A549 (cell line): ENCODE data around the gene KCNMA1. TPM values are rescaled to one million over a fixed set of nuclear protein-coding genes. Genes with fewer than 3 reads are reported as not detected.

ENCODE experiments used
- ATAC-seq, 2 experiments: fragments of 200-7000 bp in 1 of 2; fragments of >200 bp in 1 of 2; cut with Nextera tagmentation in 1 of 2; cut with Tn5 transposase in 1 of 2; 3 replicates each; pipeline versions ENCODE4 v1.8.0 to v1.9.1; 2018 to 2020; ENCODE audit warnings: mild to moderate bottlenecking in 1 of 2, moderate library complexity in 1 of 2
- CTCF ChIA-PET: fragments of 300-600 bp; sonication (Branson Sonifier 250); formaldehyde crosslinking; extraction: SDS; loops from one replicate; lab custom pipeline; 2021; ENCODE audit warnings: antibody characterized with exemption, inconsistent platforms; lab: Yijun Ruan, JAX
- POLR2A ChIA-PET: fragments of 350-600 bp; formaldehyde crosslinking; extraction: SDS; loops from one replicate; lab custom pipeline; 2021; ENCODE audit warnings: antibody characterized with exemption, inconsistent platforms; lab: Yijun Ruan, JAX
- DNase-seq, 2 experiments: peaks; one replicate each; pipeline versions ENCODE4 v3.0.0 to v3.0.0-alpha.2; 2011 to 2016; ENCODE audit warnings: low read depth in 1 of 2, low spot score in 1 of 2
- FAIRE-seq: peaks from 2 replicates; lab custom pipeline; 2011; peaks lifted over from hg19 to GRCh38; lab: Jason Lieb, UNC
- H3K27ac ChIP-seq, 2 experiments: fragments of >200 bp; sonication (Bioruptor Twin); formaldehyde crosslinking; 3 replicates each; pipeline ENCODE4 v1.5.1; 2016 to 2017
- H3K4me1 ChIP-seq: fragments of >200 bp; sonication (Bioruptor Twin); formaldehyde crosslinking; 3 replicates; pipeline ENCODE4 v1.6.1; 2016
- H3K4me2 ChIP-seq: fragments of >200 bp; sonication (Bioruptor Twin); formaldehyde crosslinking; 3 replicates; pipeline ENCODE4 v1.6.1; 2016
- H3K4me3 ChIP-seq: fragments of >200 bp; sonication (Bioruptor Twin); formaldehyde crosslinking; 3 replicates; pipeline ENCODE4 v1.5.1; 2016
- H3K9me3 ChIP-seq: fragments of >200 bp; sonication (Bioruptor Twin); formaldehyde crosslinking; 3 replicates; pipeline ENCODE4 v1.6.1; 2016
- ATOH8 ChIP-seq: fragments of 250-450 bp; sonication (Bioruptor Pico); IDR thresholded peaks from 2 replicates; pipeline ENCODE4 v1.5.0; 2020; ENCODE audit warnings: low read depth, mild to moderate bottlenecking, moderate library complexity
- BHLHE40 ChIP-seq: IDR thresholded peaks from 2 replicates; pipeline ENCODE4 v1.6.1; 2012; ENCODE audit warnings: low read depth, low read length, inconsistent platforms
- CEBPB ChIP-seq, 2 experiments: fragments of >200 bp in 1 of 2; sonication (Bioruptor Twin) in 1 of 2; formaldehyde crosslinking in 1 of 2; IDR thresholded peaks; 2 replicates each; pipeline ENCODE4 v1.6.1; 2012 to 2016
- CTCF ChIP-seq: fragments of >200 bp; sonication (Bioruptor Twin); formaldehyde crosslinking; IDR thresholded peaks from 3 replicates; pipeline ENCODE4 v1.5.1; 2016
- EHF ChIP-seq: fragments of 250-450 bp; sonication (Bioruptor Pico); IDR thresholded peaks from 2 replicates; pipeline ENCODE4 v1.5.0; 2020; ENCODE audit warnings: mild to moderate bottlenecking
- ELK1 ChIP-seq: fragments of 150-350 bp; IDR thresholded peaks from 2 replicates; pipeline ENCODE4 v1.6.1; 2014; ENCODE audit warnings: low read depth, mild to moderate bottlenecking, low read length
- FOSB ChIP-seq: fragments of 250-450 bp; sonication (Bioruptor Pico); IDR thresholded peaks from 2 replicates; pipeline ENCODE4 v1.5.0; 2020; ENCODE audit warnings: mild to moderate bottlenecking, moderate library complexity
- FOXS1 ChIP-seq: fragments of 250-450 bp; sonication (Bioruptor Pico); IDR thresholded peaks from 2 replicates; pipeline ENCODE4 v1.5.0; 2020; ENCODE audit warnings: mild to moderate bottlenecking, moderate library complexity
- HDAC2 ChIP-seq: fragments of 200-600 bp; sonication (generic); IDR thresholded peaks from 2 replicates; pipeline ENCODE4 v1.6.1; 2016
- HEYL ChIP-seq: fragments of 250-450 bp; sonication (Bioruptor Pico); IDR thresholded peaks from 2 replicates; pipeline ENCODE4 v1.8.0; 2021; ENCODE audit warnings: mild to moderate bottlenecking, moderate library complexity
- HOXA7 ChIP-seq: fragments of 250-450 bp; sonication (Bioruptor Pico); IDR thresholded peaks from 2 replicates; pipeline ENCODE4 v1.5.0; 2020; ENCODE audit warnings: mild to moderate bottlenecking, moderate library complexity
- HOXB5 ChIP-seq: fragments of 250-450 bp; sonication (Bioruptor Pico); IDR thresholded peaks from 2 replicates; pipeline ENCODE4 v1.5.0; 2020; ENCODE audit warnings: mild to moderate bottlenecking, moderate library complexity
- JUN ChIP-seq, 2 experiments: fragments of >200 bp; sonication (Bioruptor Twin); formaldehyde crosslinking; IDR thresholded peaks; 2 replicates in 1 of 2; 3 replicates in 1 of 2; pipeline ENCODE4 v1.6.1; 2016 to 2017
- JUNB ChIP-seq: fragments of >200 bp; sonication (Bioruptor Twin); formaldehyde crosslinking; IDR thresholded peaks from 2 replicates; pipeline ENCODE4 v1.6.1; 2016
- KDM1A ChIP-seq: fragments of 200-600 bp; sonication (generic); IDR thresholded peaks from 2 replicates; pipeline ENCODE4 v1.6.1; 2016; ENCODE audit warnings: low read depth, mild to moderate bottlenecking
- MAFK ChIP-seq: fragments of 450-650 bp; IDR thresholded peaks from 2 replicates; pipeline ENCODE4 v1.6.1; 2014; ENCODE audit not compliant: partially characterized antibody
- MAX ChIP-seq: IDR thresholded peaks from 2 replicates; pipeline ENCODE4 v1.6.1; 2012
- NFE2L2 ChIP-seq: fragments of 150-350 bp; conservative IDR thresholded peaks from 2 replicates; pipeline ENCODE4 v1.6.1; 2014; ENCODE audit warnings: low read length
- PBX3 ChIP-seq: IDR thresholded peaks from 2 replicates; pipeline ENCODE4 v1.6.1; 2012
- POLR2A ChIP-seq: IDR thresholded peaks from 2 replicates; pipeline ENCODE4 v1.6.1; 2012; ENCODE audit warnings: mild to moderate bottlenecking, low read length
- RAD21 ChIP-seq, 2 experiments: fragments of >200 bp in 1 of 2; sonication (Bioruptor Twin) in 1 of 2; formaldehyde crosslinking in 1 of 2; IDR thresholded peaks in 1 of 2; conservative IDR thresholded peaks in 1 of 2; 2 replicates in 1 of 2; 3 replicates in 1 of 2; pipeline ENCODE4 v1.6.1; 2012 to 2018; ENCODE audit warnings: inconsistent platforms in 1 of 2
- RARB ChIP-seq: fragments of 250-450 bp; sonication (Bioruptor Pico); IDR thresholded peaks from 2 replicates; pipeline ENCODE4 v1.8.0; 2021; ENCODE audit warnings: mild to moderate bottlenecking, moderate library complexity
- RCOR1 ChIP-seq: fragments of 150-350 bp; IDR thresholded peaks from 2 replicates; pipeline ENCODE4 v1.6.1; 2014; ENCODE audit warnings: antibody characterized with exemption, low read length, low read depth
- SMC3 ChIP-seq: fragments of >200 bp; sonication (Bioruptor Twin); formaldehyde crosslinking; IDR thresholded peaks from 3 replicates; pipeline ENCODE4 v1.6.1; 2018; ENCODE audit warnings: inconsistent platforms
- USF2 ChIP-seq: fragments of 450-650 bp; IDR thresholded peaks from 2 replicates; pipeline ENCODE4 v1.6.1; 2014; ENCODE audit warnings: antibody characterized with exemption
- ZSCAN20 ChIP-seq: fragments of 250-450 bp; sonication (Bioruptor Pico); IDR thresholded peaks from 2 replicates; pipeline ENCODE4 v1.8.0; 2022; ENCODE audit warnings: mild to moderate bottlenecking, moderate library complexity
- WGBS: methylation state at CpG from one replicate; pipeline ENCODE4 v1.1.6; 2017; ENCODE audit errors: missing lambda C conversion rate; 5-methylcytosine and 5-hydroxymethylcytosine counted together
- polyA plus RNA-seq, 4 experiments: library from polyadenylated mRNA; depleted of rRNA in 3 of 4; stranded (reverse); fragments of >200 nt; fragmentation: RNase III in 1 of 4; extraction: RNeasy Plus Mini Kit Qiagen cat#74134 plus additional on column Dnase treatment in 1 of 4; gene quantifications; 2 replicates in 3 of 4; 3 replicates in 1 of 4; pipeline ENCODE4 v1.2.3, GENCODE V29; 2011 to 2017

The KCNMA1 gene
- polyA plus RNA-seq, 2 of the 4 experiments (the other 2 are of a cell fraction): 14.9 to 30.6 TPM

GRCh38 chr10:76910184-76910962 lies 727.2 kb downstream of the KCNMA1 start (continued):
- no peak for TF ChIP-seq CTCF
- TF ChIP-seq KDM1A: no peak

- no peak for ATAC-seq
- WGBS: 92% methylated on average over 2 of the region's 2 CpGs
- no peak overlapping the region for H3K27ac ChIP-seq
Measured at GRCh38 chr10:76906256-76906655, 731.4 kb downstream of the KCNMA1 start.

GRCh38 chr10:76905251-76905650 lies 732.4 kb downstream of the KCNMA1 start:
- no peak for DNase-seq
- H3K9me3 ChIP-seq: no peaks in the 10 kb centered on the region
- TF ChIP-seq RAD21 (conservative IDR thresholded peaks at IDR 0.05 in 1 of 2, IDR thresholded peaks at IDR 0.05 in 1 of 2) (no peak), RCOR1 (no peak), EHF (CRISPR knock-in tag) (no peak), FOSB (CRISPR knock-in tag) (no peak), NFE2L2 (no peak), ATOH8 (CRISPR knock-in tag) (no peak), MAX (no peak), PBX3 (no peak), USF2 (no peak), RARB (CRISPR knock-in tag) (no peak), ZSCAN20 (no peak), SMC3 (no peak), JUNB (no peak), HOXB5 (CRISPR knock-in tag) (no peak), POLR2A (no peak), BHLHE40 (no peak), ELK1 (no peak), HOXA7 (CRISPR knock-in tag) (no peak), HDAC2 (no peak), FOXS1 (CRISPR knock-in tag) (no peak)
- TF ChIP-seq, all 56 proteins: peak for 0
- Histone ChIP-seq H3K27ac (no peak overlapping the region), H3K4me3 (no peak overlapping the region), H3K4me1 (peaks cover under 1% of the 10 kb centered on the region; the same call in 2 of the 3 replicates), H3K4me2 (no peak overlapping the region)
- FAIRE-seq (no peak), ATAC-seq (no peak)
- ChIA-PET CTCF (no interaction called here), POLR2A (no interaction called here)
- 62% methylated on average over 5 of the region's 5 CpGs for WGBS

More at GRCh38 chr10:76906256-76906655, 731.4 kb downstream of the KCNMA1 start:
- POLR2A ChIA-PET: no interaction called here
- no peak overlapping the region for H3K4me3 ChIP-seq
- DNase-seq: no peak
- CTCF ChIA-PET: no interaction called here
- no peak overlapping the region for H3K4me2 ChIP-seq
- H3K9me3 ChIP-seq: no peaks in the 10 kb centered on the region
- no peak for TF ChIP-seq MAFK
- TF ChIP-seq JUN (IDR thresholded peaks at IDR 0.05): no peak
- TF ChIP-seq HEYL: no peak
- TF ChIP-seq MAX: no peak
- no peak for TF ChIP-seq CEBPB (IDR thresholded peaks at IDR 0.05)
- H3K4me1 ChIP-seq: no peaks in the 10 kb centered on the region
- FAIRE-seq: no peak
